OCI-LY3 (cell line): ENCODE measurements around the gene PIEZO1.

Source experiments
- H2AFZ ChIP-seq: fragments of 200-600, 300-600 bp; shearing (Covaris generic); 2 replicates; pipeline ENCODE4 v1.6.0; 2014; ENCODE audit warnings: antibody characterized with exemption, low read depth, low read length
- H3K27ac ChIP-seq: fragments of 200-600, 300-600 bp; sonication (generic); 2 replicates; pipeline ENCODE4 v1.5.1; 2014; ENCODE audit warnings: mild to moderate bottlenecking, low read length, moderate library complexity, mixed read lengths
- H3K27me3 ChIP-seq: fragments of 200-600, 300-600 bp; sonication (generic); 2 replicates; pipeline ENCODE4 v1.6.1; 2014; ENCODE audit warnings: low read depth, low read length, mixed read lengths
- H3K36me3 ChIP-seq: fragments of 200-600, 300-600 bp; sonication (generic); replicated peaks from 2 replicates; pipeline ENCODE3; 2014; ENCODE audit warnings: low read depth, low read length, mixed read lengths
- H3K4me1 ChIP-seq: fragments of 300-600, 200-600 bp; sonication (generic); 2 replicates; pipeline ENCODE4 v1.6.1; 2014; ENCODE audit warnings: low read length, mixed read lengths
- H3K4me2 ChIP-seq: fragments of 200-600, 300-600 bp; sonication (generic); 2 replicates; pipeline ENCODE4 v1.6.1; 2014; ENCODE audit warnings: low read length, mixed read lengths
- H3K4me3 ChIP-seq: fragments of 300-600, 200-600 bp; sonication (generic); 2 replicates; pipeline ENCODE4 v1.5.1; 2014; ENCODE audit warnings: antibody characterized with exemption, mild to moderate bottlenecking, low read length, moderate library complexity
- H3K79me2 ChIP-seq: fragments of 300-600, 200-600 bp; shearing (Covaris generic); 2 replicates; pipeline ENCODE4 v1.6.1; 2014; ENCODE audit warnings: mild to moderate bottlenecking, low read length, mixed read lengths
- H3K9ac ChIP-seq: fragments of 300-600, 200-600 bp; shearing (Covaris generic); 2 replicates; pipeline ENCODE4 v1.6.0; 2014; ENCODE audit warnings: mild to moderate bottlenecking, low read length, moderate library complexity
- H3K9me3 ChIP-seq: fragments of 200-600, 300-600 bp; shearing (Covaris generic); 2 replicates; pipeline ENCODE4 v1.6.1; 2014; ENCODE audit warnings: low read length, mixed read lengths; ENCODE audit not compliant: insufficient read depth
- H4K20me1 ChIP-seq: fragments of 200-600, 300-600 bp; sonication (generic); 2 replicates; pipeline ENCODE4 v1.6.1; 2016; ENCODE audit warnings: low read length, mixed read lengths; ENCODE audit not compliant: insufficient read depth
- CTCF ChIP-seq: fragments of 200-600, 300-600 bp; sonication (generic); IDR thresholded peaks from 2 replicates; pipeline ENCODE4 v1.5.1; 2014; ENCODE audit warnings: antibody characterized with exemption, low read length, low read depth
- EZH2phosphoT487 ChIP-seq: fragments of 200-600 bp; shearing (Covaris generic); IDR thresholded peaks from 2 replicates; pipeline ENCODE4 v1.6.1; 2018; ENCODE audit warnings: antibody characterized with exemption, mixed run types, low read depth

PIEZO1 gene

GRCh38 chr16:88804173-88804551 lies 19.1 kb upstream of the PIEZO1 start:
- Histone ChIP-seq H3K36me3 (peaks cover 46% of the 10 kb centered on the region), H4K20me1 (peaks cover 15% of the 10 kb centered on the region), H2AFZ (no peak overlapping the region), H3K27ac (peak overlapping the region; percentile 77), H3K4me2 (peak overlapping the region; percentile 61), H3K9ac (peak overlapping the region; percentile 78), H3K4me1 (peaks cover 13% of the 10 kb centered on the region; the same call in 1 of the 2 replicates), H3K4me3 (peak overlapping the region; percentile 78), H3K79me2 (peaks cover 30% of the 10 kb centered on the region), H3K27me3 (no peaks in the 10 kb centered on the region), H3K9me3 (no peaks in the 10 kb centered on the region)
- TF ChIP-seq EZH2phosphoT487 (no peak), CTCF (no peak)

GRCh38 chr16:88803264-88803987 lies 18.4 kb upstream of the PIEZO1 start, which contains the start of gene CDT1:
Gene CDT1, plus strand, starts transcription at chr16:88803789. Its CDS starts 43 bp downstream, at chr16:88803832.
- Histone ChIP-seq H4K20me1 (peaks cover 13% of the 10 kb centered on the region), H3K27ac (peak within 1 kb of the TSS; percentile 77), H3K36me3 (peaks cover 43% of the 10 kb centered on the region), H3K4me1 (peaks cover 13% of the 10 kb centered on the region; the same call in 1 of the 2 replicates), H3K27me3 (no peaks in the 10 kb centered on the region), H3K79me2 (peaks cover 30% of the 10 kb centered on the region), H3K4me3 (peak within 1 kb of the TSS; percentile 78), H3K4me2 (peak within 1 kb of the TSS; percentile 94), H3K9me3 (no peaks in the 10 kb centered on the region), H3K9ac (peak within 1 kb of the TSS; percentile 83), H2AFZ (no peak within 1 kb of the TSS)
- TF ChIP-seq CTCF (no peak), EZH2phosphoT487 (no peak)

GRCh38 chr16:88800277-88800592 lies 15.2 kb upstream of the PIEZO1 start:
- H3K27me3 ChIP-seq: no peaks in the 10 kb centered on the region
- peaks cover 17% of the 10 kb centered on the region for H3K79me2 ChIP-seq
- H3K9me3 ChIP-seq: no peaks in the 10 kb centered on the region
- H3K4me2 ChIP-seq: no peak overlapping the region
- TF ChIP-seq EZH2phosphoT487 (no peak), CTCF (no peak)
- no peak overlapping the region for H3K27ac ChIP-seq
- no peak overlapping the region for H2AFZ ChIP-seq
- no peak overlapping the region for H3K9ac ChIP-seq
- H4K20me1 ChIP-seq: peaks cover 6% of the 10 kb centered on the region
- H3K4me3 ChIP-seq: no peak overlapping the region
- peaks cover 13% of the 10 kb centered on the region; the same call in 1 of the 2 replicates for H3K4me1 ChIP-seq
- peaks cover 16% of the 10 kb centered on the region for H3K36me3 ChIP-seq

- peaks cover 1% of the 10 kb centered on the region for H4K20me1 ChIP-seq
- peaks cover 11% of the 10 kb centered on the region for H3K79me2 ChIP-seq
- no peak overlapping the region for H2AFZ ChIP-seq
- TF ChIP-seq EZH2phosphoT487: no peak
- no peak for TF ChIP-seq CTCF
- no peaks in the 10 kb centered on the region for H3K9me3 ChIP-seq
- no peak overlapping the region for H3K4me2 ChIP-seq
- peaks cover 8% of the 10 kb centered on the region; the same call in 1 of the 2 replicates for H3K4me1 ChIP-seq
- no peak overlapping the region for H3K9ac ChIP-seq
- peaks cover 12% of the 10 kb centered on the region for H3K36me3 ChIP-seq
- no peak overlapping the region for H3K27ac ChIP-seq
- no peaks in the 10 kb centered on the region for H3K27me3 ChIP-seq
- H3K4me3 ChIP-seq: no peak overlapping the region
Measured at GRCh38 chr16:88799569-88800276, 14.7 kb upstream of the PIEZO1 start.
